Osteoblast (primary cell): ENCODE measurements around the gene APOBEC2. TPM values are rescaled to one million over a fixed set of nuclear protein-coding genes. Genes with fewer than 3 reads are reported as not detected.

Source experiments
- DNase-seq: peaks from one replicate; pipeline ENCODE4 v3.0.0; 2011; ENCODE audit warnings: low spot score, mixed read lengths; ENCODE audit not compliant: insufficient read length; ENCODE audit errors: missing footprints
- H2AFZ ChIP-seq: 2 replicates; pipeline ENCODE4 v1.6.0; 2011; ENCODE audit warnings: mild to moderate bottlenecking, low read length
- H3K27ac ChIP-seq: 2 replicates; pipeline ENCODE4 v1.5.1; 2011; ENCODE audit warnings: mild to moderate bottlenecking, low read depth, low read length, moderate library complexity
- H3K27me3 ChIP-seq: 2 replicates; pipeline ENCODE4 v1.6.0; 2012; ENCODE audit warnings: mild to moderate bottlenecking, control low read depth, inconsistent platforms, low read length, moderate library complexity; ENCODE audit not compliant: insufficient read depth
- H3K36me3 ChIP-seq: 2 replicates; pipeline ENCODE4 v1.5.1; 2011; ENCODE audit warnings: mild to moderate bottlenecking, low read length, control low read depth, moderate library complexity; ENCODE audit not compliant: insufficient read depth
- H3K4me1 ChIP-seq: 2 replicates; pipeline ENCODE4 v1.5.1; 2011; ENCODE audit warnings: mild to moderate bottlenecking, low read length, control low read depth, moderate library complexity; ENCODE audit not compliant: insufficient read depth
- H3K4me2 ChIP-seq: 2 replicates; pipeline ENCODE4 v1.6.0; 2011; ENCODE audit warnings: mild to moderate bottlenecking, low read length; ENCODE audit not compliant: insufficient read depth
- H3K4me3 ChIP-seq: fragments of 200-600 bp; sonication (generic); 3 replicates; pipeline ENCODE4 v1.5.1; 2012; ENCODE audit warnings: mild to moderate bottlenecking, low read length, inconsistent platforms; ENCODE audit not compliant: insufficient read depth
- H3K79me2 ChIP-seq: 2 replicates; pipeline ENCODE4 v1.6.0; 2012; ENCODE audit warnings: mild to moderate bottlenecking, low read length, control low read depth, inconsistent platforms; ENCODE audit not compliant: insufficient read depth
- H3K9me3 ChIP-seq: 2 replicates; pipeline ENCODE4 v1.5.1; 2011; ENCODE audit warnings: low read depth, low read length, control low read depth
- H4K20me1 ChIP-seq: 2 replicates; pipeline ENCODE4 v1.6.0; 2012; ENCODE audit warnings: mild to moderate bottlenecking, low read length, control low read depth; ENCODE audit not compliant: insufficient read depth
- CTCF ChIP-seq: IDR thresholded peaks from 2 replicates; pipeline ENCODE4 v1.5.1; 2011; ENCODE audit warnings: mild to moderate bottlenecking, low read depth, low read length, moderate library complexity; ENCODE audit errors: extremely low read depth
- total RNA-seq: library from RNA; depleted of rRNA; stranded (reverse); fragments of >200 nt; gene quantifications from 2 replicates; pipeline ENCODE4 v1.2.3, GENCODE V29; 2012

APOBEC2 gene
- total RNA-seq, 1 donor = not detected

- no peak overlapping the region for H3K4me2 ChIP-seq
- peaks cover 3% of the 10 kb centered on the region for H3K27me3 ChIP-seq
- H3K36me3 ChIP-seq = no peaks in the 10 kb centered on the region
- peak; percentile 49 for DNase-seq
- no peaks in the 10 kb centered on the region for H3K9me3 ChIP-seq
- H3K4me1 ChIP-seq = peaks cover 4% of the 10 kb centered on the region
- H4K20me1 ChIP-seq = no peaks in the 10 kb centered on the region
- H3K4me3 ChIP-seq = no peak overlapping the region
- H2AFZ ChIP-seq = no peak overlapping the region
- H3K27ac ChIP-seq = no peak overlapping the region
- no peak for TF ChIP-seq CTCF
- no peaks in the 10 kb centered on the region for H3K79me2 ChIP-seq
Observed at GRCh38 chr6:41032830-41033229, 20.2 kb upstream of the APOBEC2 start.

- no peak overlapping the region for H3K4me3 ChIP-seq
- H3K27me3 ChIP-seq = peaks cover 3% of the 10 kb centered on the region
- no peaks in the 10 kb centered on the region for H3K36me3 ChIP-seq
- H2AFZ ChIP-seq = no peak overlapping the region
- TF ChIP-seq CTCF = no peak
- no peaks in the 10 kb centered on the region for H3K79me2 ChIP-seq
- H3K4me2 ChIP-seq = no peak overlapping the region
- no peak for DNase-seq
- H3K4me1 ChIP-seq = peaks cover 1% of the 10 kb centered on the region
- H3K9me3 ChIP-seq = no peaks in the 10 kb centered on the region
- H3K27ac ChIP-seq = no peak overlapping the region
- no peaks in the 10 kb centered on the region for H4K20me1 ChIP-seq
Observed at GRCh38 chr6:41033776-41034175, 19.2 kb upstream of the APOBEC2 start.

- H3K27ac ChIP-seq = no peak overlapping the region
- H3K79me2 ChIP-seq = no peaks in the 10 kb centered on the region
- no peaks in the 10 kb centered on the region for H3K36me3 ChIP-seq
- peaks cover 3% of the 10 kb centered on the region for H3K27me3 ChIP-seq
- H3K9me3 ChIP-seq = no peaks in the 10 kb centered on the region
- no peak for TF ChIP-seq CTCF
- no peaks in the 10 kb centered on the region for H3K4me1 ChIP-seq
- no peak overlapping the region for H3K4me2 ChIP-seq
- no peaks in the 10 kb centered on the region for H4K20me1 ChIP-seq
- H2AFZ ChIP-seq = no peak overlapping the region
- DNase-seq = no peak
- no peak overlapping the region for H3K4me3 ChIP-seq
Observed at GRCh38 chr6:41036186-41036585, 16.8 kb upstream of the APOBEC2 start.

GRCh38 chr6:41036601-41037000 is 16.4 kb upstream of the APOBEC2 start:
- H2AFZ ChIP-seq = no peak overlapping the region
- no peak for TF ChIP-seq CTCF

More at GRCh38 chr6:41036601-41037000, 16.4 kb upstream of the APOBEC2 start:
- no peak overlapping the region for H3K27ac ChIP-seq
- no peaks in the 10 kb centered on the region for H3K79me2 ChIP-seq
- no peaks in the 10 kb centered on the region for H4K20me1 ChIP-seq
- H3K9me3 ChIP-seq = no peaks in the 10 kb centered on the region
- H3K4me1 ChIP-seq = no peaks in the 10 kb centered on the region
- DNase-seq = peak; percentile 17
- H3K4me3 ChIP-seq = no peak overlapping the region
- H3K4me2 ChIP-seq = no peak overlapping the region
- peaks cover 3% of the 10 kb centered on the region for H3K27me3 ChIP-seq
- H3K36me3 ChIP-seq = no peaks in the 10 kb centered on the region
